Measurements from ENCODE around the gene SPIN4.
"Not testable (repeated sequence)": the region's sequence is repeated elsewhere in the genome, so short reads cannot be mapped to it uniquely, and the experiment has no call there.

SPIN4 gene

GRCh38 chrX:63350941-63351616 is at the start of gene SPIN4:
Gene SPIN4 (minus strand): TSS chrX:63351332. CDS start chrX:63350819, 513 bp downstream.
- peak; percentile 78 for DNase-seq

GRCh38 chrX:63400340-63400739 is 49.2 kb upstream of the SPIN4 start:
- DNase-seq = no peak

- DNase-seq = no peak
Observed at GRCh38 chrX:63394872-63395271, 43.7 kb upstream of the SPIN4 start.

- not testable (repeated sequence) for DNase-seq
Observed at GRCh38 chrX:63393094-63393493, 42.0 kb upstream of the SPIN4 start.

GRCh38 chrX:63387411-63387810 is 36.3 kb upstream of the SPIN4 start:
- no peak for DNase-seq

- DNase-seq = not testable (repeated sequence)
Observed at GRCh38 chrX:63384263-63384662, 33.1 kb upstream of the SPIN4 start.

- DNase-seq = not testable (repeated sequence)
Observed at GRCh38 chrX:63373012-63373411, 21.9 kb upstream of the SPIN4 start.

- DNase-seq = not testable (repeated sequence)
Observed at GRCh38 chrX:63367699-63368098, 16.6 kb upstream of the SPIN4 start.

- no peak for DNase-seq
Observed at GRCh38 chrX:63363788-63364187, 12.7 kb upstream of the SPIN4 start.

- DNase-seq = no peak
Observed at GRCh38 chrX:63361494-63361893, 10.4 kb upstream of the SPIN4 start.

GRCh38 chrX:63354484-63354883 is 3.4 kb upstream of the SPIN4 start:
- no peak for DNase-seq

- no peak for DNase-seq
Observed at GRCh38 chrX:63350465-63350877, 661 bp downstream of the SPIN4 start.

- no peak for DNase-seq
Observed at GRCh38 chrX:63349307-63349706, 1.8 kb downstream of the SPIN4 start.

- no peak for DNase-seq
Observed at GRCh38 chrX:63330681-63331080, 20.5 kb downstream of the SPIN4 start.

- no peak for DNase-seq
Observed at GRCh38 chrX:63327788-63328187, 23.3 kb downstream of the SPIN4 start.

- DNase-seq = no peak
Observed at GRCh38 chrX:63299596-63299995, 51.5 kb downstream of the SPIN4 start.
